H9 (cell line): ENCODE data around the gene SH3RF2. TPM values are rescaled to one million over a fixed set of nuclear protein-coding genes. Genes with fewer than 3 reads are reported as not detected.

Experiments used
- DNase-seq: peaks from one replicate; pipeline ENCODE4 v3.0.0-alpha.2; 2017
- H2AFZ ChIP-seq: one replicate; pipeline ENCODE4 v1.6.1; 2013; ENCODE audit warnings: mild to moderate bottlenecking, low read length, control low read depth, moderate library complexity
- H2AK5ac ChIP-seq: 2 replicates; pipeline ENCODE4 v1.6.1; 2013; ENCODE audit warnings: low read length, control low read depth, mixed read lengths; ENCODE audit not compliant: insufficient read length
- H2BK120ac ChIP-seq: one replicate; pipeline ENCODE4 v1.6.1; 2013; ENCODE audit warnings: low read depth, mild to moderate bottlenecking, low read length, control low read depth, inconsistent platforms; ENCODE audit not compliant: poor library complexity, severe bottlenecking
- H2BK12ac ChIP-seq: 2 replicates; pipeline ENCODE4 v1.6.1; 2013; ENCODE audit warnings: low read length, control low read depth, mixed read lengths, low read depth; ENCODE audit not compliant: insufficient read length
- H2BK15ac ChIP-seq: 2 replicates; pipeline ENCODE4 v1.6.1; 2013; ENCODE audit warnings: low read depth, low read length, control low read depth
- H2BK20ac ChIP-seq: one replicate; pipeline ENCODE4 v1.6.1; 2013; ENCODE audit warnings: low read depth, mild to moderate bottlenecking, low read length, control low read depth, inconsistent platforms; ENCODE audit not compliant: poor library complexity, severe bottlenecking
- H2BK5ac ChIP-seq: 2 replicates; pipeline ENCODE4 v1.6.1; 2013; ENCODE audit warnings: low read length, control low read depth, mixed read lengths; ENCODE audit not compliant: insufficient read length
- H3K14ac ChIP-seq: 2 replicates; pipeline ENCODE4 v1.6.1; 2013; ENCODE audit warnings: low read length, control low read depth; ENCODE audit not compliant: insufficient read depth
- H3K18ac ChIP-seq: 2 replicates; pipeline ENCODE4 v1.6.1; 2013; ENCODE audit warnings: low read depth, mild to moderate bottlenecking, mixed read lengths, low read length, control low read depth; ENCODE audit not compliant: insufficient read length
- H3K23ac ChIP-seq: 2 replicates; pipeline ENCODE4 v1.6.1; 2013; ENCODE audit warnings: low read length, control low read depth, mixed read lengths, low read depth; ENCODE audit not compliant: insufficient read length
- H3K23me2 ChIP-seq: 2 replicates; pipeline ENCODE4 v1.6.1; 2013; ENCODE audit warnings: low read depth, mild to moderate bottlenecking, mixed read lengths, low read length, control low read depth; ENCODE audit not compliant: insufficient read length, poor library complexity, severe bottlenecking
- H3K27ac ChIP-seq: 2 replicates; pipeline ENCODE4 v1.5.1; 2013; ENCODE audit warnings: low read length, control low read depth, mixed read lengths, low read depth; ENCODE audit not compliant: insufficient read length
- H3K27me3 ChIP-seq: 2 replicates; pipeline ENCODE4 v1.6.1; 2013; ENCODE audit warnings: low read length, control low read depth, inconsistent platforms; ENCODE audit not compliant: insufficient read depth
- H3K4ac ChIP-seq: 2 replicates; pipeline ENCODE4 v1.6.1; 2013; ENCODE audit warnings: low read depth, mild to moderate bottlenecking, control low read depth, inconsistent platforms, low read length, moderate library complexity
- H3K4me1 ChIP-seq: 2 replicates; pipeline ENCODE4 v1.6.1; 2013; ENCODE audit warnings: low read length, control low read depth, inconsistent platforms; ENCODE audit not compliant: insufficient read depth
- H3K4me2 ChIP-seq: 2 replicates; pipeline ENCODE4 v1.6.1; 2013; ENCODE audit warnings: low read length, control low read depth, mixed read lengths; ENCODE audit not compliant: insufficient read length, insufficient read depth
- H3K56ac ChIP-seq: 2 replicates; pipeline ENCODE4 v1.6.1; 2013; ENCODE audit warnings: low read depth, mild to moderate bottlenecking, mixed read lengths, low read length, control low read depth; ENCODE audit not compliant: insufficient read length
- H3K79me1 ChIP-seq: 2 replicates; pipeline ENCODE4 v1.6.1; 2013; ENCODE audit warnings: low read depth, mild to moderate bottlenecking, moderate library complexity, low read length, control low read depth, inconsistent platforms; ENCODE audit not compliant: insufficient read depth, poor library complexity, severe bottlenecking
- H3K79me2 ChIP-seq: 2 replicates; pipeline ENCODE4 v1.6.1; 2013; ENCODE audit warnings: low read length, control low read depth, inconsistent platforms; ENCODE audit not compliant: insufficient read depth
- H3K9ac ChIP-seq: 2 replicates; pipeline ENCODE4 v1.6.1; 2013; ENCODE audit warnings: low read length, control low read depth, mixed read lengths; ENCODE audit not compliant: insufficient read length; ENCODE audit errors: extremely low read depth
- H3K9me3 ChIP-seq: one replicate; pipeline ENCODE4 v1.6.1; 2013; ENCODE audit warnings: low read depth, low read length, inconsistent platforms; ENCODE audit not compliant: control insufficient read depth
- H3T11ph ChIP-seq: one replicate; pipeline ENCODE4 v1.6.1; 2013; ENCODE audit warnings: mild to moderate bottlenecking, low read length, control low read depth, inconsistent platforms
- H4K20me1 ChIP-seq: one replicate; pipeline ENCODE4 v1.6.1; 2013; ENCODE audit not compliant: control insufficient read depth, insufficient read length, insufficient read depth
- H4K5ac ChIP-seq: 2 replicates; pipeline ENCODE4 v1.6.1; 2013; ENCODE audit warnings: low read depth, mild to moderate bottlenecking, mixed read lengths, low read length, control low read depth; ENCODE audit not compliant: insufficient read length
- H4K8ac ChIP-seq: replicated peaks from 2 replicates; pipeline ENCODE4 v1.6.1; 2013; ENCODE audit warnings: low read length, control low read depth, mixed read lengths, low read depth; ENCODE audit not compliant: insufficient read length
- H4K91ac ChIP-seq: 2 replicates; pipeline ENCODE4 v1.6.1; 2013; ENCODE audit warnings: low read depth, mild to moderate bottlenecking, moderate library complexity, mixed read lengths, low read length, control low read depth; ENCODE audit not compliant: insufficient read length
- H3K27ac Mint-ChIP-seq, 3 experiments: 2 replicates in 2 of 3; 3 replicates in 1 of 3; pipeline ENCODE4 v1.8.0; 2020 to 2021; ENCODE audit warnings: mixed read lengths in 3 of 3, mild to moderate bottlenecking in 1 of 3, moderate library complexity in 1 of 3
- H3K27me3 Mint-ChIP-seq: 2 replicates; pipeline ENCODE4 v1.8.0; 2021; ENCODE audit warnings: low read depth, mild to moderate bottlenecking, moderate library complexity, mixed read lengths
- H3K36me3 Mint-ChIP-seq, 3 experiments: 2 replicates in 2 of 3; 3 replicates in 1 of 3; pipeline ENCODE4 v1.8.0; 2020 to 2021; ENCODE audit warnings: low read depth in 3 of 3, mixed read lengths in 3 of 3; ENCODE audit not compliant: insufficient read depth in 1 of 3
- H3K4me1 Mint-ChIP-seq, 2 experiments: 2 replicates each; pipeline ENCODE4 v1.8.0; 2020; ENCODE audit warnings: mixed read lengths in 2 of 2
- H3K4me3 Mint-ChIP-seq, 2 experiments: 2 replicates in 1 of 2; 3 replicates in 1 of 2; pipeline ENCODE4 v1.8.0; 2020 to 2021; ENCODE audit warnings: mild to moderate bottlenecking in 2 of 2, mixed read lengths in 2 of 2, moderate library complexity in 1 of 2
- H3K9me3 Mint-ChIP-seq, 2 experiments: 2 replicates in 1 of 2; 3 replicates in 1 of 2; pipeline ENCODE4 v1.8.0; 2020; ENCODE audit warnings: mild to moderate bottlenecking in 2 of 2, mixed read lengths in 2 of 2, moderate library complexity in 1 of 2
- WGBS: extraction: QIAGEN DNeasy Blood & Tissue Kit; methylation state at CpG from one replicate; pipeline ENCODE4 v1.1.7; 2013; ENCODE audit warnings: missing lambda C conversion rate, low lambda C conversion rate, mixed read lengths; ENCODE audit not compliant: insufficient read length; ENCODE audit errors: extremely low coverage; 5-methylcytosine and 5-hydroxymethylcytosine counted together
- total RNA-seq: library from RNA; stranded (reverse); gene quantifications from 2 replicates; pipeline ENCODE4 v1.2.1, GENCODE V29; 2021
- TF ChIP-seq, protein P1 (sequence below): fragments of 200-600 bp; sonication (generic); conservative IDR thresholded peaks from 3 replicates; pipeline ENCODE4 v1.8.0; 2021; ENCODE audit warnings: antibody characterized with exemption, mild to moderate bottlenecking

Gene SH3RF2
- total RNA-seq, 1 experiment from 2014 or later, result 0.66 TPM

DNA sequence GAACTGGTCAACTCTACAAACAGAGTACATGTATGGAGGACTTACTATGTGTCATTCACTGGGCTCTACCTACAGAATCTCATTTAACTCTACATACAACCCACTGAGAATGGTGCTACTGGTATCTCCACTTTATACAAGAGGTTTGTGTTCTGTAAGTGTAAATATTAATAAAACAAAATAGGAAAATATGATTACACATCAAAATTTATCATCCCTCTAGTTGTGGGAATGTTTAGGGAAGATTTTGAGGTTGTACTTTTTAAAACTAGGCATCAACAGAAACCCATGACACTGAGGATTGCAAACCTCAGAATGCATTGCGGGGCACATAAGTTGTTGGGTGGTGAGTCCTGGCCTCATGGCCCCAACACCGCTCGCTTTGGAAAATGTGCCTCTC, 11.7 kb downstream of the SH3RF2 start:
- no CpG with 5 or more reads among the region's 3 CpGs for WGBS
- Histone ChIP-seq H3K27ac (no peak overlapping the region), H3K9ac (no peak overlapping the region), H4K5ac (no peak overlapping the region), H3K18ac (no peak overlapping the region), H3K14ac (no peak overlapping the region), H2AK5ac (no peak overlapping the region), H3K9me3 (no peaks in the 10 kb centered on the region), H3K79me2 (no peaks in the 10 kb centered on the region), H3K79me1 (no peaks in the 10 kb centered on the region), H3K4ac (no peak overlapping the region), H3K4me2 (no peak overlapping the region), H4K91ac (no peak overlapping the region), H2BK12ac (no peak overlapping the region), H4K8ac (no peak overlapping the region), H2AFZ (no peak overlapping the region), H2BK20ac (no peak overlapping the region), H2BK120ac (no peak overlapping the region), H3K56ac (no peak overlapping the region), H4K20me1 (no peaks in the 10 kb centered on the region), H3K23me2 (no peaks in the 10 kb centered on the region), H3K4me1 (no peaks in the 10 kb centered on the region), H3K27me3 (no peaks in the 10 kb centered on the region), H2BK15ac (no peak overlapping the region), H3K23ac (no peak overlapping the region), H2BK5ac (no peak overlapping the region), H3T11ph (no peak overlapping the region)
- H3K36me3 Mint-ChIP-seq, result no peaks in the 10 kb centered on the region
- H3K27ac Mint-ChIP-seq, result no peak overlapping the region
- H3K9me3 Mint-ChIP-seq, result no peaks in the 10 kb centered on the region
- DNase-seq, result no peak
- H3K27me3 Mint-ChIP-seq, result no peaks in the 10 kb centered on the region
- no peak overlapping the region for H3K4me3 Mint-ChIP-seq
- TF ChIP-seq, protein P1, sequence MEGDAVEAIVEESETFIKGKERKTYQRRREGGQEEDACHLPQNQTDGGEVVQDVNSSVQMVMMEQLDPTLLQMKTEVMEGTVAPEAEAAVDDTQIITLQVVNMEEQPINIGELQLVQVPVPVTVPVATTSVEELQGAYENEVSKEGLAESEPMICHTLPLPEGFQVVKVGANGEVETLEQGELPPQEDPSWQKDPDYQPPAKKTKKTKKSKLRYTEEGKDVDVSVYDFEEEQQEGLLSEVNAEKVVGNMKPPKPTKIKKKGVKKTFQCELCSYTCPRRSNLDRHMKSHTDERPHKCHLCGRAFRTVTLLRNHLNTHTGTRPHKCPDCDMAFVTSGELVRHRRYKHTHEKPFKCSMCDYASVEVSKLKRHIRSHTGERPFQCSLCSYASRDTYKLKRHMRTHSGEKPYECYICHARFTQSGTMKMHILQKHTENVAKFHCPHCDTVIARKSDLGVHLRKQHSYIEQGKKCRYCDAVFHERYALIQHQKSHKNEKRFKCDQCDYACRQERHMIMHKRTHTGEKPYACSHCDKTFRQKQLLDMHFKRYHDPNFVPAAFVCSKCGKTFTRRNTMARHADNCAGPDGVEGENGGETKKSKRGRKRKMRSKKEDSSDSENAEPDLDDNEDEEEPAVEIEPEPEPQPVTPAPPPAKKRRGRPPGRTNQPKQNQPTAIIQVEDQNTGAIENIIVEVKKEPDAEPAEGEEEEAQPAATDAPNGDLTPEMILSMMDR, result no peak
- H3K4me1 Mint-ChIP-seq, result peaks cover 17 to 20% of the 10 kb centered on the region in 2 experiments
